Ectodermal cell (in vitro differentiated cells): ENCODE measurements around the gene AKNAD1.

Source experiments
- H3K27ac ChIP-seq: 2 replicates; pipeline ENCODE4 v1.7.0; 2013; ENCODE audit warnings: mild to moderate bottlenecking, low read depth, low read length; ENCODE audit not compliant: insufficient read depth, poor library complexity, severe bottlenecking
- H3K27me3 ChIP-seq: 2 replicates; pipeline ENCODE4 v1.7.0; 2013; ENCODE audit warnings: mild to moderate bottlenecking, low read length; ENCODE audit not compliant: insufficient read depth, control insufficient read depth, poor library complexity, severe bottlenecking
- H3K36me3 ChIP-seq: one replicate; pipeline ENCODE4 v1.7.0; 2013; ENCODE audit warnings: low read length; ENCODE audit not compliant: control insufficient read depth, insufficient read depth
- H3K4me1 ChIP-seq: one replicate; pipeline ENCODE4 v1.7.0; 2013; ENCODE audit warnings: low read length; ENCODE audit not compliant: control insufficient read depth, insufficient read depth
- H3K4me3 ChIP-seq: 2 replicates; pipeline ENCODE4 v1.7.0; 2013; ENCODE audit warnings: low read depth, low read length, control low read depth; ENCODE audit not compliant: insufficient read depth
- H3K9me3 ChIP-seq: 2 replicates; pipeline ENCODE4 v1.7.0; 2013; ENCODE audit warnings: mild to moderate bottlenecking, low read length, moderate library complexity; ENCODE audit not compliant: control insufficient read depth
- WGBS, 2 experiments: methylation state at CpG; one replicate each; pipeline ENCODE4 v1.1.7; 2013; ENCODE audit warnings: missing lambda C conversion rate in 2 of 2; 5-methylcytosine and 5-hydroxymethylcytosine counted together

Gene AKNAD1

DNA sequence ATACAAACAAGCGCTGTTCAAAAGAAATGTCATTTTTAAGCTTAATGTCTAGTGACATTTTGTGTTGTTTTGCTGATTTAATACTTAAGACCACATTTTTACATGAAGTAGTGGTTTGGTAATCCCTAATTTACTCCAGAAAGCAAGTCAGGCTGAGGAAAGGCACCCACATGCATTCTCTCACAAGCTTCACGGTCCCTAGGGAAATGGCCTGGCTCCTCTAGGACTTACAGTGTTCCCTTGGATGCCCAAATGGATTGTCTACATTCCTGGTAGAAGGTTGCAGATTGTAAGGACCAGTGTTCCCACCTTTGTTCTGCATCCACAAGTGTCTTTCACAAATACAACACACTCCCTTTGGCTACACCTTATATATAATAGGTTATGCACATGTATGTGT is 29.4 kb upstream of the AKNAD1 start:
- 76 to 90% methylated on average over 1 of the region's 2 CpGs for WGBS, 2 experiments
- H3K4me1 ChIP-seq, result peaks cover 3% of the 10 kb centered on the region

GRCh38 chr1:108884968-108885367 is 28.1 kb upstream of the AKNAD1 start:
- peaks cover 2% of the 10 kb centered on the region for H3K4me1 ChIP-seq
- H3K27me3 ChIP-seq, result no peaks in the 10 kb centered on the region
- no peaks in the 10 kb centered on the region for H3K36me3 ChIP-seq
- no peak overlapping the region for H3K27ac ChIP-seq
- H3K4me3 ChIP-seq, result no peak overlapping the region
- no peaks in the 10 kb centered on the region for H3K9me3 ChIP-seq

More for the DNA sequence above, 29.4 kb upstream of the AKNAD1 start:
- Histone ChIP-seq H3K27ac (no peak overlapping the region), H3K36me3 (no peaks in the 10 kb centered on the region), H3K27me3 (no peaks in the 10 kb centered on the region), H3K9me3 (no peaks in the 10 kb centered on the region), H3K4me3 (no peak overlapping the region)

GRCh38 chr1:108882837-108883236 is 25.9 kb upstream of the AKNAD1 start:
- H3K36me3 ChIP-seq, result no peaks in the 10 kb centered on the region
- H3K4me1 ChIP-seq, result peaks cover 4% of the 10 kb centered on the region
- no peaks in the 10 kb centered on the region for H3K9me3 ChIP-seq
- H3K4me3 ChIP-seq, result no peak overlapping the region
- peaks cover 6% of the 10 kb centered on the region for H3K27me3 ChIP-seq
- no peak overlapping the region for H3K27ac ChIP-seq
- WGBS, 2 experiments, result 88 to 100% methylated on average over 2 of the region's 2 CpGs

DNA sequence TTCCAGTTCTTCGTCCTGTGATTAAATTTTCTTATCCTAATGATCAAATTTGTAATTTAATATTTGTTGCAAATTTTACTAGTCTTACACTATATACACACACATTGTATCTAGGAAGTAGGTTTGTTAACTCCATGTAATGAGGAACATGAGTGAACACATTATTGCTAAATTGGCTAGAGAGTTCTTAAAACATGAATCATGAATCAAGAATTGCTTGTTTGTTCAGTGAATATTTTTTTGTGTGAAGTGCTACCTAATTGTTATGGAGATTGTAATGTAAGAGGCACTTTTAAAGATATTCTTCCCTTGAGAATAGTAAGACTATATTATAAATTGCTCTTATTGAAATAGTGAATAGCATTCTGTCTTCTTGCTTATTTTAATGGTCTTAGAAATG is 24.5 kb upstream of the AKNAD1 start:
- Histone ChIP-seq H3K4me3 (no peak overlapping the region), H3K36me3 (no peaks in the 10 kb centered on the region), H3K9me3 (no peaks in the 10 kb centered on the region), H3K4me1 (peaks cover 4% of the 10 kb centered on the region), H3K27me3 (peaks cover 14% of the 10 kb centered on the region), H3K27ac (no peak overlapping the region)
- no CpG with 5 or more reads among the region's 1 CpG for WGBS, 2 experiments

DNA sequence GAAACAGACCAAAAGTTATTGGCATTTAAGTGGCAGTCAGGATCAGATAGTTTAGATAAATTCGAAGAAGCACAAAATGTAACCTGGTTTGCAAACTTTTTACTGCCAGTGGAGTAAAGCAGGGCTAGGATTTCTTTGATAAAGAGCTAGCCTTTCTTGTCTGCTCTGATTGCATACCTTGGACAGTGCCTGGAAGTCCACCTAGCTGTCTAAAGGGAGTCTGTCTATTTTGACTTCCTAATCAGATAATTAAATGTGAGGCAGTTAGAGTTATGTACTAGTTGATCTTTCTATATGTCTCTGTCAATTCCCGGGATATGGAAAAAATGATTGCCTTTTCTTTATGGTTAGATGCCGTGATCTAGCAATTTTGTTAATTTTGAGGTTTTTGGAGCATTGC is 24.0 kb upstream of the AKNAD1 start:
- H3K27ac ChIP-seq, result no peak overlapping the region
- H3K4me3 ChIP-seq, result no peak overlapping the region
- WGBS, 2 experiments, result 95 to 96% methylated on average over 3 of the region's 3 CpGs
- H3K36me3 ChIP-seq, result no peaks in the 10 kb centered on the region
- no peaks in the 10 kb centered on the region for H3K9me3 ChIP-seq
- peaks cover 14% of the 10 kb centered on the region for H3K27me3 ChIP-seq
- H3K4me1 ChIP-seq, result peaks cover 4% of the 10 kb centered on the region

GRCh38 chr1:108878678-108879077 is 21.8 kb upstream of the AKNAD1 start:
- Histone ChIP-seq H3K4me3 (no peak overlapping the region), H3K9me3 (no peaks in the 10 kb centered on the region), H3K27ac (no peak overlapping the region), H3K36me3 (no peaks in the 10 kb centered on the region), H3K4me1 (peaks cover 4% of the 10 kb centered on the region), H3K27me3 (peaks cover 14% of the 10 kb centered on the region)
- WGBS, 2 experiments, result 89 to 95% methylated on average over 2 of the region's 3 CpGs

DNA sequence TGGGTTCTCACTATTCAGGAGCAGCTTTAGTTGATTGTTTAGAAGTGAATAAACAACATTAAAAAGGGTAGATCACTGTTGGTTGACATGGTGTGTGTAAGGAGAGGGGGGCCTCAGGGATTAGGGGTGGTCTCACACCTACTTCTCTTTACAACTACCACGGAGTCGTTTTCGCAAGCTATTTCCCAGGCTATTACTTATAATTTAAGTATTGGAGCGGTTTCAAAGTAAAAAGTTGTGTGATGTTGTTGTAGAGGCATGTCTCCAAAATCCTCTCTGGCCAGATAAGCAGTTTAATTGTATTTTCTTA is 21.2 kb upstream of the AKNAD1 start:
- H3K9me3 ChIP-seq, result no peaks in the 10 kb centered on the region
- no peak overlapping the region for H3K27ac ChIP-seq
- H3K4me1 ChIP-seq, result peaks cover 4% of the 10 kb centered on the region
- H3K4me3 ChIP-seq, result peak overlapping the region; percentile 78
- no peaks in the 10 kb centered on the region for H3K36me3 ChIP-seq
- WGBS, 2 experiments, result no CpG with 5 or more reads among the region's 4 CpGs
- peaks cover 14% of the 10 kb centered on the region for H3K27me3 ChIP-seq

DNA sequence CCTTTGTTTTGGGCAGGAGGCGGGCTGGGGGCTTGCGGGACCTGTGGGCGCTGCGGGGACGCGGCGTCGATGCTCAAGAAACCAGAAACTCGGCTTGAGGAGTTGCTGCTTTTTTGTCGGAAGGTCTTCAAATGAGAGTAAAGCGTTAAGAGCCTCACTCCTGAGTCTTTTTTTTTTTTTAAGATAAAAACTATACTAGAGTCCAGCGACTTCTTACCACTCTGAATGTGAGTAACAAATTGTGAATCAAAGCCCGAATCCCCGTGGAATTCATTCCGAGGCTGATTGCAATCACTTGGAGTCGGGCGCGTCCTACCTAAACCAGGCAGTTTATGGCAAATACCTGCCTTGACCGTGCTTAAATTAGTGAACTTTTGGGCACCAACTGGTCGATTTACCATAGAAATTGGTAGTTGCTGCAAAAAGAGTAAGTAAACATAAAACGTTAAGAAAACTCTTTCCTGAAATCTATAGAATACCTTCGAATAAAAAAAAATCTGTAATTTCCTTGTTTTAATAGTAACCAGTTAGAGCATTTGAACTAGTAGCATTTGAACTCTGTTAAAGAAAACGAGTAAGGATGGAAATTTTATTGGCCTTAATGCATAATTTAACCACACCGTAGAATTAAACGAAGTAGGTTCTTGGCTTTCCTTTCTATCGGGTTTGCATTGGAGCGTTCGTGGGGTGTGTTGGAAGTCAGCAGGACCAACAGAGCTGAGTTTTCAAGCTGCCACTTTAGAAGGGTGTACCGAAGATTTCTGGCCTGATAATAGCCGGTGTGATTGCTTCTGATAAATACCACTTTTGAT is 20.7 kb upstream of the AKNAD1 start:
- 5% methylated on average over 26 to 29 of the region's 30 CpGs for WGBS, 2 experiments
- Histone ChIP-seq H3K27me3 (peaks cover 14% of the 10 kb centered on the region), H3K36me3 (no peaks in the 10 kb centered on the region), H3K4me1 (peaks cover 4% of the 10 kb centered on the region), H3K9me3 (no peaks in the 10 kb centered on the region), H3K27ac (no peak overlapping the region), H3K4me3 (peak overlapping the region; percentile 78)

GRCh38 chr1:108871050-108871724 is 14.3 kb upstream of the AKNAD1 start:
- H3K27me3 ChIP-seq, result no peaks in the 10 kb centered on the region
- no peak overlapping the region for H3K4me3 ChIP-seq
- no peaks in the 10 kb centered on the region for H3K9me3 ChIP-seq
- H3K36me3 ChIP-seq, result no peaks in the 10 kb centered on the region
- H3K4me1 ChIP-seq, result no peaks in the 10 kb centered on the region
- 66 to 84% methylated on average over 3 to 4 of the region's 5 CpGs for WGBS, 2 experiments
- no peak overlapping the region for H3K27ac ChIP-seq

DNA sequence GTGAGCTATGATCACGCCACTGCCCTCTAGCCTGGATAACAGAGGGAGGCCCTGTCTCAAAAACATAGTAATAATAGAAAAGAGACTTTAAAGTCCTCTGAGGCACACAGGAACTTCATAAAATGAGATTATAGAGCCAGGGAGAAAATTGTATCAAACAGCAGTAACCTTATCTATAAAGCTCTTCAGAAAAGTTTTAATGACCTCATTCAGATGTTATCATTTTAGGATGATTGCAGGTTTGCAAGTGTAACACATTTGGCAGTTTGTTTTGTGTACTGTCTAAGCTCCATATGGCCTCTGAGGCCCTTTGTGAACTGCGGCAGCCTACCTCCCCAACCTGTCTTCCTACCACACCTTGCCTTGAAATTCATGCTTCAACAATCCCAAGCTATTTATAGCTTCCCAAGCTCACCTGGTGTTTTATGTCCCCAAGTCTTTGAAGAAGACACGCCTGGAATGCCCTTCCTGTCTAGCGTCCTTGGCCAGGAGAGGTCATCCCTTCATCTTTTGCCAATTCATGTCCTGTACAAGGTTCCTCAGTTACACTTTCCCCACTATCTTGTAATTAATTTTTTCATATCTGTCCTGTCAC is 8.5 kb upstream of the AKNAD1 start:
- H3K36me3 ChIP-seq, result no peaks in the 10 kb centered on the region
- no peaks in the 10 kb centered on the region for H3K9me3 ChIP-seq
- no peaks in the 10 kb centered on the region for H3K27me3 ChIP-seq
- no peak overlapping the region for H3K4me3 ChIP-seq
- 91 to 92% methylated on average over 4 of the region's 4 CpGs for WGBS, 2 experiments
- no peaks in the 10 kb centered on the region for H3K4me1 ChIP-seq
- no peak overlapping the region for H3K27ac ChIP-seq
